Aorta (tissue), 5 donors: ENCODE data around the gene MT1H. TPM values are rescaled to one million over a fixed set of nuclear protein-coding genes. Genes with fewer than 3 reads are reported as not detected.

Source experiments
- ATAC-seq: fragments of 200-7000 bp; cut with Tn5 transposase; one replicate; pipeline ENCODE4 v1.9.1; 2022; ENCODE audit warnings: moderate library complexity; ENCODE audit not compliant: low FRiP score
- DNase-seq, 2 donors: peaks; one replicate each; pipeline ENCODE4 v3.0.0-alpha.2; 2020
- H3K27ac ChIP-seq, 2 donors: one replicate each; pipeline ENCODE4 v1.5.1; 2013; ENCODE audit warnings: low read length in 2 of 2, mild to moderate bottlenecking in 2 of 2, moderate library complexity in 2 of 2, control low read depth in 1 of 2, inconsistent platforms in 1 of 2, low read depth in 1 of 2
- H3K27me3 ChIP-seq, 2 donors: one replicate each; pipeline ENCODE4 v1.6.1; 2013; ENCODE audit warnings: control low read depth in 1 of 2, low read length in 1 of 2, mild to moderate bottlenecking in 1 of 2, moderate library complexity in 1 of 2; ENCODE audit not compliant: insufficient read depth in 2 of 2, control insufficient read depth in 1 of 2
- H3K36me3 ChIP-seq, 2 donors: one replicate each; pipeline ENCODE4 v1.6.1; 2013; ENCODE audit warnings: control low read depth in 1 of 2, low read length in 1 of 2, mild to moderate bottlenecking in 1 of 2; ENCODE audit not compliant: insufficient read depth in 2 of 2, control insufficient read depth in 1 of 2
- H3K4me1 ChIP-seq, 2 donors: one replicate each; pipeline ENCODE4 v1.6.1; 2013; ENCODE audit warnings: low read length in 2 of 2, control low read depth in 1 of 2, mild to moderate bottlenecking in 1 of 2, moderate library complexity in 1 of 2; ENCODE audit not compliant: insufficient read depth in 2 of 2, control insufficient read depth in 1 of 2
- H3K4me3 ChIP-seq, 2 donors: one replicate each; pipeline ENCODE4 v1.5.1; 2013; ENCODE audit warnings: low read length in 2 of 2, control low read depth in 1 of 2, mild to moderate bottlenecking in 1 of 2
- H3K9me3 ChIP-seq: one replicate; pipeline ENCODE4 v1.6.1; 2013; ENCODE audit warnings: mild to moderate bottlenecking, low read length; ENCODE audit not compliant: control insufficient read depth
- WGBS, 2 donors: extraction: QIAGEN DNeasy Blood & Tissue Kit; methylation state at CpG; one replicate each; pipeline ENCODE4 v1.1.7; 2013; 5-methylcytosine and 5-hydroxymethylcytosine counted together
- intact Hi-C, 2 donors: fragments of 100-400 bp; cut with DNase I; formaldehyde crosslinking; loops; one replicate each; pipeline versions ENCODE4 v1.14.2 to v1.15.0; 2022
- polyA plus RNA-seq, 2 donors: library from polyadenylated mRNA; stranded (reverse); fragments of 200-250 nt; gene quantifications; one replicate each; pipeline ENCODE4 v1.2.3, GENCODE V29; 2013
- total RNA-seq, 2 donors: library from RNA; stranded (reverse); fragmentation: NEBNext Ultra II Directional; extraction: Animal tissue kit (Norgen Biotek cat#: 25700); gene quantifications; one replicate each; pipeline ENCODE4 v1.2.1, GENCODE V29; 2021
- donor health status: healthy with polysubstance abuse.
- donor health status: Bipolar disorder and iron deficiency.
- donor health status: DM: no; HTN: no; CAD: no.
- donor health status: DM: no; HTN: no; CAD: no.
- donor health status: DM: yes; HTN: yes; CAD: no.

The MT1H gene
- total and polyA plus RNA-seq, 4 donors, result 1.6 to 12.6 (median 3.0) TPM; not detected in 1

DNA sequence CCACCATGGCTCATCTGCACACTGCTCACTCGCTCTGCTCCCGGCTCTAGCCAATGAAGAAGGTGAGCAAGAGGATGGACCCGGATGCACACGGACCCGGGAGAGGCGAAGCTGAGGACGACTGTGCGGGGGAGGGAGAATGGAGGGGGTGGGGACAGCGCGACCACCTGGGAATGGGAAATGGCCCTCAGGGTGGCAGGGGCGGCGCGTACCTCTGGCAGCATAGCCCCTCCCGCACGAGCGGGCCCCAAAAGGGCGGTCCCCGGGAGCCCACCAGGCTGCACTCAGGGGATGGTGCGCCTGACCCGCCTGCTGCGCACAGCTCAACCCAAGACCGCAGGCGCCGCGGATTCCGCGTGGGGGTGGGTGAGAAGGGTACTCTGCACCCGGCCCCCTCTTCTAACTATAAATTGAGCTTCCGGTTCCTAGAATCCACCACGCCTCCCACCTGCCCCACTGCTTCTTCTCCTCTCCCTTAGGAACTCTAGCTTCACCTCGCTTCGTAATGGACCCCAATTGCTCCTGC, 6.1 kb downstream of the MT1H start:
- Histone ChIP-seq H3K27ac (no peak overlapping the region), H3K27me3 (no peaks in the 10 kb centered on the region), H3K36me3 (no peaks in the 10 kb centered on the region), H3K9me3 (no peaks in the 10 kb centered on the region), H3K4me3 (no peak overlapping the region), H3K4me1 (no peaks in the 10 kb centered on the region)
- 8 to 9% methylated on average over 18 to 32 of the region's 32 CpGs for WGBS, 2 donors
- ATAC-seq (peak; percentile 53), DNase-seq (no peak)
- intact Hi-C loops, result loop anchor here in 1 of 2 donors (2.0 kb wide), 1 partner anchor 27 kb away; no protein-coding TSS in a partner anchor

DNA sequence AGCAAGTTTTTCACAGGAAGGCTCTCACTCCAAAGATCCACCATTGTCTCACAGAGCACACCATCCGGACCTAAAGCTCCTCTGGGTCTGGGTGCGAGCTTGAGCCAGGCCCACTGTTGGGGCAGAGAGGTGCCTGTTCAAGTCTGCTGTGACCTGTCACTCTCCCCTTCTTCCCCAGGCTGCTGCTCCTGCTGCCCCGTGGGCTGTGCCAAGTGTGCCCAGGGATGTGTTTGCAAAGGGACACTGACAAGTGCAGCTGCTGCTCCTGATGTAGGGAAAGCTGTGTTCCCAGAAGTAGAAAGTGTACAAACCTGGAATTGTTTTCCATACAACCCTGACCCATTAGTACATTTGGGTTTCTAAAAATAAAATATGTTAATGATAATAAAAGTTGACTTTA, 7.9 kb downstream of the MT1H start:
- H3K27me3 ChIP-seq, result no peaks in the 10 kb centered on the region
- no peaks in the 10 kb centered on the region for H3K9me3 ChIP-seq
- no peaks in the 10 kb centered on the region for H3K36me3 ChIP-seq
- DNase-seq (no peak), ATAC-seq (no peak)
- no peaks in the 10 kb centered on the region for H3K4me1 ChIP-seq
- intact Hi-C loops, result no loop called here
- no peak overlapping the region for H3K4me3 ChIP-seq
- H3K27ac ChIP-seq, result no peak overlapping the region
- 62 to 64% methylated on average over 3 of the region's 3 CpGs for WGBS, 2 donors

DNA sequence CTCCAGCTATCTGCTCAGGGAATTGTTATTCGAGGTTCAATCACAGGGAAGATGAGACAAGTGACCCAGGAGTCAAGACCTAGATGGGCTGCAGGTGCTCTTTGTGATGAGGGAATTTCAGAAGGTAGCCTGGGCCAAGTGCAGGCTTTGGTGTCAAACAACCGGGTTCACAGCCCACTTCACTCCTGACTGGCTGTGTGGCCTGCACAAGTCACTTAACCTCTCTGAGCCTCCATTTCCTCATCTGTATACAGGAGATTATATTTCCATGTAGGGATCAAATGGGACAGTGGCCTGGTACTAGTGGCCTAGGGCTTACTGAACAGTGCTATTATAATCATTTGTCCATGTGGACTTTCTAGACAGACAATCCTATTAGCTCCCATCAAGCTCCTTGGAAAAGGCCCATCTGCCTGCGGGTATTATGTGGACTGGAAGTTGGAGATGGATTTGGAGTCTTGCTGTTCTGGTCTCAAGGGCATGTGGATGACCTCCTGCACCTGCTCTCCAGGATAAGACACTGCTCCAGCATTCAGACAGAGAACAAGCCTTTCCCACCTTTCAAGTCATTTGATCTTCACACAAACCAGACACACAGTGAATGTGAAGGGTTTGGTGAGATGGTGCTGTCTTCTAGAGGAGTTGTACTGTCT, 9.6 kb downstream of the MT1H start:
- no peaks in the 10 kb centered on the region for H3K9me3 ChIP-seq
- no peaks in the 10 kb centered on the region for H3K27me3 ChIP-seq
- no peak for DNase-seq
- no peaks in the 10 kb centered on the region for H3K4me1 ChIP-seq
- no peak for ATAC-seq
- intact Hi-C loops, result no loop called here
- WGBS, 2 donors, result 95 to 96% methylated on average over 3 of the region's 3 CpGs
- H3K27ac ChIP-seq, result no peak overlapping the region
- H3K36me3 ChIP-seq, result no peaks in the 10 kb centered on the region
- no peak overlapping the region for H3K4me3 ChIP-seq

DNA sequence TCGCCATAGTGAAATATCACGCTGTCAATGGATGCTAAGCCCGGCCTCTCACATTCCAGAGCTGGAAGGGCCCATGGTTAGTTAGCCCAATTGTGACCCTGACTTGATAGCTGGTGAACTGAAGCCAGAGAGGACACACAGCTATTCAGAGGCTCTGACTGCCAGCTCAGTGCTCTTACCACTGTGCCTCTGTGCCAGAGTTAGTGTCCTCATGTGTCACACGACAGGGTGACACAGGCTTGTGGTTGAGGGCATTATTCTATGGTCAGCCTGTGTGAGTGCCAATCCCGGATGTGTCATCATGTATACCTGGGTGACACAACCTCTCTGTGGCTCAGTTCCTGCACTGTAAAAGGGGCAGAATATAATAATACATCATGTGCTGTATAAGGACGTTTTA, 10.2 kb downstream of the MT1H start:
- H3K4me3 ChIP-seq, result no peak overlapping the region
- no peaks in the 10 kb centered on the region for H3K9me3 ChIP-seq
- no peak overlapping the region for H3K27ac ChIP-seq
- no peak for ATAC-seq
- H3K4me1 ChIP-seq, result no peaks in the 10 kb centered on the region
- H3K27me3 ChIP-seq, result no peaks in the 10 kb centered on the region
- intact Hi-C loops, result loop anchor here (5.0 kb wide), 2 partner anchors 38 to 73 kb away; partner anchors contain the start of gene MT2A (in 1 of the 2)
- no peak for DNase-seq
- WGBS, 2 donors, result 90 to 96% methylated on average over 6 of the region's 6 CpGs
- H3K36me3 ChIP-seq, result no peaks in the 10 kb centered on the region

DNA sequence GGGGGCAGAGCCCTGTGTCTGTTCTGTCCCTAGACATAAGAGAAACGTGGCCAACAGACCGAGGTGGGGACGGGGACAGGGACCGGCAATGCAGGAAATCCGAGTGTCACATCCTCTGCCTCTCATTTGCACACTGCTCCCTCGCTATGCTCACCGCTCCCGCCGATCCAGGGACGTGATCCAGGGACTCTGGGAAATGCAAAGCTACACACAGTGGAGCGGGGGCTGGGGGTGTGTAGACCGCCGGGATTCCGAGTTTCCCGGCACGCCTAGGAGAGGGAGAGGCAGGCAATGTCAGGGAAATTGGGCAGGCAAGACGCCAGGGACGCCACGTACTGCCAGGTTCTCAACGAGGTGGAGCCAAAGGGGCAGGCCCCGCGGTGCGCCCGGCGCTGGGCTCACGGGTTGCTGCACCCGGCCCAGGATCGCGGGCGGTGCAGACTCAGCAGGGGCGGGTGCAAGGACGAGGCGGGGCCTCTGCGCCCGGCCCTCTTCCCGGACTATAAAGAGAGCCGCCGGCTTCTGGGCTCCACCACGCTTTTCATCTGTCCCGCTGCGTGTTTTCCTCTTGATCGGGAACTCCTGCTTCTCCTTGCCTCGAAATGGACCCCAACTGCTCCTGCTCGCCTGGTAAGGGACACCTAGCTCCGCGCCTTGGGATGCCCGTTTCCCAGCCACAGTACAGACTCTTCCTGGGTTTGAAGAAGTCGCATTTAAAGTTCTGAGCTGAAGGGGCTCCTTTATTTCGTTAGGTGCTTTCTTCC, 12.5 kb downstream of the MT1H start, which contains the start of gene MT1X:
Gene MT1X, plus strand, starts transcription at position 532 of the 764 bp plus-strand sequence. Its CDS starts 71 bp downstream, at position 603.
- 0% methylated on average over 46 to 49 of the region's 49 CpGs for WGBS, 2 donors
- Histone ChIP-seq H3K4me1 (no peaks in the 10 kb centered on the region), H3K9me3 (no peaks in the 10 kb centered on the region), H3K27me3 (no peaks in the 10 kb centered on the region), H3K4me3 (peak within 1 kb of the TSS; percentile 55 to 66), H3K27ac (peak within 1 kb of the TSS in 1 of 2 donors; percentile 48), H3K36me3 (no peaks in the 10 kb centered on the region)
- DNase-seq (peak; percentile 96 to 97), ATAC-seq (peak; percentile 98)
- intact Hi-C loops, result loop anchor here (5.0 kb wide), 2 partner anchors 40 to 75 kb away; partner anchors contain the start of gene MT2A (in 1 of the 2)

DNA sequence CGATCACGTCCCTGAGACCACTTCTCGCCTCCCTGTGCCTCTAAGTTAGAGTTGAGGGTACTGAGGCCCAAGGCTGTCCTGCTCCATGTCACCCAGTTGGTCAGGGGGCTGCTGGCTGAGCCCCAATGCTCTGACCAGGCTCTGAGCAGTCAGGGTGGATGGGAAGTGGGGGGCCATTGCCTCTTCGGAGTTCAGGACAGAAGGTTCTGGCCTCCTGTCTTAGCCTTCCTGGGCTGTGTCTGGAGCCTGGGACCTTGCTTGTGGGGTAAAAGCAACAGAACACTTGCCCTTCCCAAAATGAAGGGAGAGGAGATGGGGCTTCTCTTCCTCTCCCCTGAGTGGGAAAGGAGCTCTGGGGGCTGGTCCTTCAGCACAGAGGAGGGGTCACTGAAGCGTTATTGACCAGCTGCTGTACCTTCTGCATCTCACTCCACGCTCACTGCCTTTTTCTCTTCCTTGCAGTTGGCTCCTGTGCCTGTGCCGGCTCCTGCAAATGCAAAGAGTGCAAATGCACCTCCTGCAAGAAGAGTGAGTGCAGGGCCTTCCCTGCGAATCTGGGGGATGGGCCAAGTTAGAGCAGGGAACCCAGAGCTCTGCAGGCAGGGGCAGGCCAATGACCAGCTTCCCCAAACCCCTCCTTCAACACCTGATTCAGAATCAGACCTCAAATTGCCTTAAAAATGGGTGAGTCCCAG, 13.2 kb downstream of the MT1H start:
- H3K4me3 ChIP-seq, result peak overlapping the region; percentile 55 to 66
- H3K9me3 ChIP-seq, result no peaks in the 10 kb centered on the region
- no peaks in the 10 kb centered on the region for H3K4me1 ChIP-seq
- H3K27me3 ChIP-seq, result no peaks in the 10 kb centered on the region
- 6% methylated on average over 8 of the region's 8 CpGs for WGBS, 2 donors
- DNase-seq (no peak), ATAC-seq (peak; percentile 23)
- peak overlapping the region in 1 of 2 donors; percentile 48 for H3K27ac ChIP-seq
- intact Hi-C loops, result loop anchor here (5.0 kb wide), 2 partner anchors 41 to 76 kb away; partner anchors contain the start of gene MT2A (in 1 of the 2)
- H3K36me3 ChIP-seq, result no peaks in the 10 kb centered on the region

DNA sequence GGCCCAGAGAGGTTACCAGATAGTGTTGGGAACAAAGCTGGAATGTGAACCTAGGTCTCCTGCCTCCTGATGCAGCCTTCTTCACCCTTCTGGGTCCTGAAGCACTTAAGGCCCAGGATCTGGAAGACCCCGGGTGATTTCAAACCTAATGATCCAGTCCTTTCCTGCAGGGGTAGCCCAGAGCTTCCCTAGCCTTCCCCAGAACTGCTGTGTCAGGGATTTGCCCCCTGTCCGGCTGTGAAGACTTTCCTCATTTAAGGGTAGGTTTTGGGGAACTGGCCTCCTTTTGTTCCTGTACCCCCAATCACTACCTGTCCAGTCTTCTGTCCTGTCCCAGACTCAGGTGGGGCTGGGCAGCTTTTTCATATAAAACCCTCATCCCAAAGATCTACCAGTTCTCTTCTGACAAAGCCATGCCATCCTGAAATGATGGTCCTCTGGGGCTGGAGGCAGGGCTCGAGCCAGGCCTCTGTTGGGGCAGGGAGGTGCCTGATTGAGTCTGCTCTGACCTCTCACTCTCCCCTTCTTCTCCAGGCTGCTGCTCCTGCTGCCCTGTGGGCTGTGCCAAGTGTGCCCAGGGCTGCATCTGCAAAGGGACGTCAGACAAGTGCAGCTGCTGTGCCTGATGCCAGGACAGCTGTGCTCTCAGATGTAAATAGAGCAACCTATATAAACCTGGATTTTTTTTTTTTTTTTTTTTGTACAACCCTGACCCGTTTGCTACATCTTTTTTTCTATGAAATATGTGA, 14.0 kb downstream of the MT1H start:
- Histone ChIP-seq H3K9me3 (no peaks in the 10 kb centered on the region), H3K27me3 (no peaks in the 10 kb centered on the region), H3K4me3 (peak overlapping the region; percentile 55 to 66), H3K36me3 (no peaks in the 10 kb centered on the region), H3K27ac (peak overlapping the region in 1 of 2 donors; percentile 5), H3K4me1 (no peaks in the 10 kb centered on the region)
- intact Hi-C loops, result loop anchor here (5.0 kb wide), 2 partner anchors 41 to 76 kb away; partner anchors contain the start of gene MT2A (in 1 of the 2)
- DNase-seq, result no peak
- WGBS, 2 donors, result 40 to 41% methylated on average over 5 of the region's 5 CpGs
- no peak for ATAC-seq
